HG03097 (cell line): ENCODE data around the gene POTEM.
"Not testable (repeated sequence)": the region's sequence is repeated elsewhere in the genome, so short reads cannot be mapped to it uniquely, and the experiment has no call there.

Experiments
- ATAC-seq: cut with Tn5 transposase; IDR thresholded peaks from one replicate; pipeline ENCODE4 v1.9.1; 2021; ENCODE audit not compliant: unreplicated experiment, low FRiP score

Gene POTEM

GRCh38 chr14:18967134-18967533 lies at the start of gene POTEM:
TSS of gene POTEM (plus strand) at chr14:18967434. CDS start at chr14:18967486, 52 bp downstream.
- not testable (repeated sequence) for ATAC-seq

- ATAC-seq = not testable (repeated sequence)
Measured at GRCh38 chr14:18918345-18918744, 48.9 kb upstream of the POTEM start.

GRCh38 chr14:18920052-18920451 lies 47.2 kb upstream of the POTEM start:
- ATAC-seq = not testable (repeated sequence)

- ATAC-seq = not testable (repeated sequence)
Measured at GRCh38 chr14:18921055-18921701, 46.1 kb upstream of the POTEM start.

GRCh38 chr14:18936848-18937247 lies 30.4 kb upstream of the POTEM start:
- not testable (repeated sequence) for ATAC-seq

- ATAC-seq = not testable (repeated sequence)
Measured at GRCh38 chr14:18938733-18939132, 28.5 kb upstream of the POTEM start.

GRCh38 chr14:18949939-18950338 lies 17.3 kb upstream of the POTEM start:
- ATAC-seq = not testable (repeated sequence)

GRCh38 chr14:18953085-18953484 lies 14.1 kb upstream of the POTEM start:
- not testable (repeated sequence) for ATAC-seq

- ATAC-seq = not testable (repeated sequence)
Measured at GRCh38 chr14:18955816-18956215, 11.4 kb upstream of the POTEM start.

GRCh38 chr14:18961576-18961975 lies 5.7 kb upstream of the POTEM start:
- not testable (repeated sequence) for ATAC-seq

- ATAC-seq = not testable (repeated sequence)
Measured at GRCh38 chr14:18962143-18962542, 5.1 kb upstream of the POTEM start.

- ATAC-seq = not testable (repeated sequence)
Measured at GRCh38 chr14:18963276-18963675, 4.0 kb upstream of the POTEM start.

- ATAC-seq = not testable (repeated sequence)
Measured at GRCh38 chr14:18964878-18965277, 2.4 kb upstream of the POTEM start.

GRCh38 chr14:19002566-19002965 lies 35.3 kb downstream of the POTEM start:
- ATAC-seq = not testable (repeated sequence)

- not testable (repeated sequence) for ATAC-seq
Measured at GRCh38 chr14:19006490-19006889, 39.3 kb downstream of the POTEM start.

GRCh38 chr14:19007678-19008077 lies 40.4 kb downstream of the POTEM start:
- ATAC-seq = not testable (repeated sequence)

- not testable (repeated sequence) for ATAC-seq
Measured at GRCh38 chr14:19011029-19011428, 43.8 kb downstream of the POTEM start.

GRCh38 chr14:19011703-19012102 lies 44.5 kb downstream of the POTEM start:
- ATAC-seq = not testable (repeated sequence)

GRCh38 chr14:19015185-19015584 lies 48.0 kb downstream of the POTEM start:
- ATAC-seq = not testable (repeated sequence)

- not testable (repeated sequence) for ATAC-seq
Measured at GRCh38 chr14:19025080-19025589, 57.9 kb downstream of the POTEM start.

GRCh38 chr14:19026649-19027351 lies 59.6 kb downstream of the POTEM start:
- ATAC-seq = not testable (repeated sequence)

GRCh38 chr14:19027895-19028294 lies 60.7 kb downstream of the POTEM start:
- not testable (repeated sequence) for ATAC-seq
